Measurements from ENCODE around the gene PIGU.

DNA sequence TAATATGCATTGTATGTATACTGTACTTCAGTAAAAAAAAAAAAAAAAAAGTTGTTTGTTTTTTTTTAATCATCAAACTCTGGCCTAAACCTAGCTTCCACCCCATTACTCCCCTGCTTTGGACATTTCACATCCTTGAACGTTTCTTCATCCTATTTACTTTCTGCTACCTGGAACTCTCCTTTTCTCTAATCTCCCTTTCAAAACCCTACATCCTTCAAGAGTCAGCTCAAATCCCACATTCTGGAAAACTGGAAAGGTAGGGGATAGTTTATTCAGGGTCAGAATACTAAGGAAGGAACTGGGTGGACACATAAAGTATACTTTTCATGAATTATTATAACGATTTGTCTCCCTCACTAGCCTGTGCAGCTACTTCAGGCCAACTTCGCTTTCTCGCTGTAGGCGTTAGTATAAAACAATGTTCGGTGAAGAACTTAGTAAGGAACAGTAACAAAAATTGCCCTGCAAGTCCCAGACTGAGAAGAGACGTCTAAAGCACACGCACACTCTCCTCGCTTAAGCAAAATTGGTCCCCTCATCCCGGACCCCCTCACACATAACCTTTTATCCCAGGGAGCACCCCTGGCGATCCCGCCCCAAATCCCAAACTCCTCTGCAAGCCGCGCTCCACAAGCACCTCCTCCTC is 775 bp downstream of the PIGU start:
- TF ChIP-seq, protein P1, sequence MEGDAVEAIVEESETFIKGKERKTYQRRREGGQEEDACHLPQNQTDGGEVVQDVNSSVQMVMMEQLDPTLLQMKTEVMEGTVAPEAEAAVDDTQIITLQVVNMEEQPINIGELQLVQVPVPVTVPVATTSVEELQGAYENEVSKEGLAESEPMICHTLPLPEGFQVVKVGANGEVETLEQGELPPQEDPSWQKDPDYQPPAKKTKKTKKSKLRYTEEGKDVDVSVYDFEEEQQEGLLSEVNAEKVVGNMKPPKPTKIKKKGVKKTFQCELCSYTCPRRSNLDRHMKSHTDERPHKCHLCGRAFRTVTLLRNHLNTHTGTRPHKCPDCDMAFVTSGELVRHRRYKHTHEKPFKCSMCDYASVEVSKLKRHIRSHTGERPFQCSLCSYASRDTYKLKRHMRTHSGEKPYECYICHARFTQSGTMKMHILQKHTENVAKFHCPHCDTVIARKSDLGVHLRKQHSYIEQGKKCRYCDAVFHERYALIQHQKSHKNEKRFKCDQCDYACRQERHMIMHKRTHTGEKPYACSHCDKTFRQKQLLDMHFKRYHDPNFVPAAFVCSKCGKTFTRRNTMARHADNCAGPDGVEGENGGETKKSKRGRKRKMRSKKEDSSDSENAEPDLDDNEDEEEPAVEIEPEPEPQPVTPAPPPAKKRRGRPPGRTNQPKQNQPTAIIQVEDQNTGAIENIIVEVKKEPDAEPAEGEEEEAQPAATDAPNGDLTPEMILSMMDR (IDR thresholded peaks at IDR 0.05) = no peak
- TF ChIP-seq POLR2A (IDR thresholded peaks at IDR 0.05) = no peak
